ENCODE results near the gene EFR3B.

EFR3B gene

GRCh38 chr2:25068217-25068616 is 26.3 kb downstream of the EFR3B start:
- DNase-seq (ENCODE audit: low read depth in 4 of 4, low spot score in 1 of 4): no peak

- DNase-seq (ENCODE audit: low read depth in 4 of 4, low spot score in 1 of 4): no peak
These were observed 30.1 kb downstream of the EFR3B start for GRCh38 chr2:25071966-25072365.

GRCh38 chr2:25072606-25073005 is 30.7 kb downstream of the EFR3B start:
- no peak for DNase-seq (ENCODE audit: low read depth in 4 of 4, low spot score in 1 of 4)

- no peak for DNase-seq (ENCODE audit: low read depth in 4 of 4, low spot score in 1 of 4)
These were observed 31.1 kb downstream of the EFR3B start for GRCh38 chr2:25073025-25073424.

- no peak for DNase-seq (ENCODE audit: low read depth in 4 of 4, low spot score in 1 of 4)
These were observed 32.0 kb downstream of the EFR3B start for GRCh38 chr2:25073914-25074313.

- DNase-seq (ENCODE audit: low read depth in 4 of 4, low spot score in 1 of 4): no peak
These were observed 33.0 kb downstream of the EFR3B start for GRCh38 chr2:25074826-25075225.

GRCh38 chr2:25076749-25077148 is 34.9 kb downstream of the EFR3B start:
- DNase-seq (ENCODE audit: low read depth in 4 of 4, low spot score in 1 of 4): no peak

- no peak for DNase-seq (ENCODE audit: low read depth in 4 of 4, low spot score in 1 of 4)
These were observed 35.9 kb downstream of the EFR3B start for GRCh38 chr2:25077789-25078169.

- DNase-seq (ENCODE audit: low read depth in 4 of 4, low spot score in 1 of 4): no peak
These were observed 36.5 kb downstream of the EFR3B start for GRCh38 chr2:25078170-25079049.

- no peak for DNase-seq (ENCODE audit: low read depth in 4 of 4, low spot score in 1 of 4)
These were observed 37.3 kb downstream of the EFR3B start for GRCh38 chr2:25079050-25079635.

- no peak for DNase-seq (ENCODE audit: low read depth in 4 of 4, low spot score in 1 of 4)
These were observed 39.4 kb downstream of the EFR3B start for GRCh38 chr2:25081237-25081790.

GRCh38 chr2:25082002-25082622 is 40.2 kb downstream of the EFR3B start:
- DNase-seq (ENCODE audit: low read depth in 4 of 4, low spot score in 1 of 4): no peak

GRCh38 chr2:25085761-25086560 is 44.1 kb downstream of the EFR3B start:
- DNase-seq (ENCODE audit: low read depth in 4 of 4, low spot score in 1 of 4): no peak

- DNase-seq (ENCODE audit: low read depth in 4 of 4, low spot score in 1 of 4): no peak
These were observed 47.1 kb downstream of the EFR3B start for GRCh38 chr2:25088817-25089516.

- no peak for DNase-seq (ENCODE audit: low read depth in 4 of 4, low spot score in 1 of 4)
These were observed 47.9 kb downstream of the EFR3B start for GRCh38 chr2:25089605-25090315.

- DNase-seq (ENCODE audit: low read depth in 4 of 4, low spot score in 1 of 4): no peak
These were observed 48.9 kb downstream of the EFR3B start for GRCh38 chr2:25090801-25091200.

- no peak for DNase-seq (ENCODE audit: low read depth in 4 of 4, low spot score in 1 of 4)
These were observed 49.4 kb downstream of the EFR3B start for GRCh38 chr2:25091265-25091664.

GRCh38 chr2:25098056-25098455 is 56.2 kb downstream of the EFR3B start:
- DNase-seq (ENCODE audit: low read depth in 4 of 4, low spot score in 1 of 4): no peak

GRCh38 chr2:25098670-25099486 is 57.0 kb downstream of the EFR3B start:
- no peak for DNase-seq (ENCODE audit: low read depth in 4 of 4, low spot score in 1 of 4)

Measured in stimulated activated CD4-positive, alpha-beta T cell treated with anti-CD3 and anti-CD28 coated beads, Interleukin-1b, Interleukin-23, amount 100 ng/mL, for 24 hours (primary cell).